ENCODE results near the gene CDH5.

The CDH5 gene

GRCh38 chr16:66375451-66375850, 9.0 kb downstream of the CDH5 start:
- DNase-seq, result no peak

GRCh38 chr16:66376114-66376513, 9.6 kb downstream of the CDH5 start:
- no peak for DNase-seq

DNA sequence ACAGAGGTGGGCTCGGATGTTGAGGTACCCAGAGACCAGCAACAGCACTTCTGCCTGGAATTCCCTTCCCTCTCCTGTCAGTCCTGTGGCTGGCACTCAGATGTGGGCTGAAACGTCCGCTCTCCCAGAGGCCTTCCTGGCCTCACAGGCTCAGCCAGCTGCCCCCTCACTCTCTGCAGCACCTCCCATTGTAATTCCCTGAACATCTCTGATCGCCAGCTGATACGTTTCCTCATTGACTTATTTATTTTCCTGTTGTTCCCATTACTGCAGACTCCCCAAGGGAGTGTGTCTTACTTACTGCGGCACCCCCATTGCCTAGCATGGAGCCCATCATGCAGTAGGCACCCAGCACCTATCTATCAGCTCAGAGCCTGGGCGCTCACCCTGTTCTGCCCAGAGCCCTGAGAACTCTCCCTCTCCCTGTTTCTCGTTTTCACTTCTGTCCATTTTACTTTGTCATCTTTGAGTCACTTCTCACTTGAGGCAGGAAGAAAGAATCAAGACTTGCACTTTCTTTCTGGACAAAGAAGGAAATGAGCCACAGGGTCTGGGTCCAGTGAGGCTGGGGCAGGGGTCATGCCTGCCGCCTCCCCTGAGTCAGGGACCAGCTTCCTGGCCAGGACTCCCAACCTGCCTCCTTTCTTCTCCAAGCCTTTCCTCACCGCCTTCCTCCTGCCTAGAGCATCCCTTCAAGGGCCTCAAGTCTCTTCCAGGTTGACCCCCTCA, 10.2 kb downstream of the CDH5 start:
- DNase-seq, result no peak

DNA sequence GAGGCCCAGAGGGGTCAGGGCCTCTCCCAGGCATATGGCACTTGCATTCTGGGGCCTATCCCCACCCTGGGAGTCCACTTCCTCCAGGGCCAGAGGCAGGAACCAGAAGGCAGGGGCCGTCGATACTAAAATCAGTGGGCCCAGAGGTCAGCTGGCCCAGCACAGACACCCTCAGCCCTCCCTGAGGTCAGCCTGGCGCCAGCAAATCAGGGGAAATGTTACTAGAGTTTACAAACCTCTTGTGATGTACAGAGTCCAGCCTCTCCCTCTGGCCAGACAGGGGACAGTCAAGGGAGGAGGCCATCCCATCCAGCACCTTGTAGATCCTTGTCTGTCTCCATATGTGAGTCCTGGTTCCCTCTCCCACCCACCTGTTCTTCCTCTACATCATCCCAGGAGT, 10.8 kb downstream of the CDH5 start:
- DNase-seq, result no peak

DNA sequence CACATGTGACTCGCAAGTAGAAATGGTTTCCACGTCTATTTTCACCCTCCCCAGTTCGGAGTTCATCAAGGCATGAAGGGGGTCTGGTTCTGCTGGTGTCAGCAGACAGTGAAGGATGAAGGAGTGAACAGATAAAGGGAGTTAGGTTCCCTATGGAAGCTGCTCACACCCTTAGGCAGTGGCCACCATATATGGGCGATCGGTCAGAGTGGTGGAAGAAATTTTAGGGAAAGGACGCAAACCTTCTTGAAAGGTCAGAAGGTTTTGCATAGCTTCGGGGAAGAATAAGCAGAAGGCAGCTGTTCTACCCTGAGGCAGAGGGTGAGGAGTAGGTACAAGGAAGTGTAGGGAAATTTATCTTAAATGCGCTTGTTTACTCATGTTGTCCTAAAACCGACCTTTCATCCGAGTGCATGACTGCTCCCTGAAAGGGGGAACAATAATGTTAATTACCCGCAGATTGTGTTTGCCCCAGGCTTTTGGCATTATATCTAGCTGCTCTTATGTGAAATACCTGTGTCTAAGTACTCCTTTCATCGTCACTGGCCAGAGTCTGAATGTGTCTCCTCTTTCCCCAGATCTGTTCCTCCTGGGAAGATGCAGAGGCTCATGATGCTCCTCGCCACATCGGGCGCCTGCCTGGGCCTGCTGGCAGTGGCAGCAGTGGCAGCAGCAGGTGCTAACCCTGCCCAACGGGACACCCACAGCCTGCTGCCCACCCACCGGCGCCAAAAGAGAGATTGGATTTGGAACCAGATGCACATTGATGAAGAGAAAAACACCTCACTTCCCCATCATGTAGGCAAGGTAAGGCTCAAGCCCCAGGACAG, 12.5 kb downstream of the CDH5 start:
- no peak for DNase-seq

GRCh38 chr16:66379571-66379941, 13.1 kb downstream of the CDH5 start:
- DNase-seq, result no peak

DNA sequence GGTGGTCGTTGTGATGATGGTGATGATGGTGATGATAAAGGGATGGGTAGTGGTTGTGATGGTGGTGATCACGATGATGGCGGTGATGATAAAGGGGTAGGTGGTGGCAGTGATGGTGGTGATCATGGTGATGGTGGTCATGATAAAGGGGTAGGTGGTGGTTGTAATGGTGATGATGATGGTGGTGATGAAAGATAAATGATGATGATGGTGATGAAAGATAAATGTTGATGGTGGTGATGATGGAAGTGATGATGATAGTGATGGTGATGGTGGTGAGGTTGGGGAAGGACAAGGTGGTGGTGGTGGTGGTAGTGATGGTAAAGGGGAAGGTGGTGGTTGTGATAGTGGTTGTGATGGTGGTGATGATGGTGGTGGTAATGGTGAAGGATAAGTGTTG, 13.9 kb downstream of the CDH5 start:
- DNase-seq, result no peak

DNA sequence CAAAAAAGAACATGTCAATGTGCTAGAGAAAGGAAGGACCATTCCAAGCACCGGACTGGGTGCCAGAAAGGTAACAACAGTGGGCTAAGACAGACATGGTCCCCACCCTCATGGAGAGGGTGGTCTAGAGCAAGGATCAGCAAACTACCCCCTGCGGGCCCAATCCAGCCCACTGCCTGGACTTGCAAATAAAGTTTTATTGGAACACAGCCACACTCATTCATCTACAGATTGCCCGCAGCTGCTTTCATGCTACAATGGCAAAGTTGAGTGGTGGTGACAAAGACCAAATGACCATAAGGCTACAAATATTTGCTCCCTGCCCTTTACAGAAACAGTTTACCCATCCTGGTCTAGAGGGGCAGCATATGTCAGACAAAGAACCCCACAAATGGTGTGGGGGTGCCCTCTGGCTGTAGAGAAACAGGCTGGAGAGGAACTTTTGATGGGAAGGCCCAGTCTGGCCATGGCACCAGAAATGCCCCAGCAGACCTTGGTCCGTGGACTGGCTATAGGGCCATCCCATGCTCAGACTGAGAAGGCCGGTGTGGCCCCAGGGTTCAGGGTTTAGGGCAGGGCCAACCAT, 15.2 kb downstream of the CDH5 start:
- no peak for DNase-seq

DNA sequence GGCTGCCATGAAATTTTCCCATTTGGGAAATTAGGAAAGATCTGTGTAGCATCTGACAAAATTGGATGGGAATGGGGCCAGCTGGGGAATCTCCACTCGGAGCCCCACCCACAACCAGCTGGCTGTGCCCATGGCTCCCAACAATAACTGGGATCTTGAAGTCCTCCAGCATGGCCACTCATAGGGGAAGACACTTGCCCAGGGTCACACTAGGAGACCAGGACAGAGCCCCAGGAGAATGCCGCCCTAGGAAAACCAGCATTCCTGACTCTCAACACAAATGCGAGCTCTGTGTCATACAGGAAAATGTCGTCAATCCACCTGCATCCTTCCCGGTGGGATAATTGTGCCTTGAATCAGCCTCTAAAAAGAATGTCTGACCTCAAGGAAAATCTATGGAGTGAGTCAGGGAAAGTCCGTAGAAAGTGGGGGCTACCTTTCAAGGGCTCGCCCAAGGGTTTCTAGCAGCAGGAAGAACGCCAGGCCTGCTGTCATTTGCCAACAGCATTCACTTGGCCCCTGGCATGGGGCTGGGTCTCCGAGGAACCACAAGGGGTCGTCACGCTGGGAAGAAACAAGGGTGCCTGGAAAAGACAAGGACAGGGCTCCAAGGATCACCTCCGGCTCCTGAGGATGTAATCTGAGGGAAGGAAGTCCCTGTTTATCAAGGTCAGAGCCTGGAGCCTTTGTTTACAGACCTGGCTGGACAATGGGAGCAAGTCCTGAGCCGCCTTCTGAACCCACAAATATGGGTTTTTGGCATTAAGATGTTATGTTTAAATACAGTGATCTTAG, 15.9 kb downstream of the CDH5 start:
- no peak for DNase-seq

GRCh38 chr16:66382966-66383299, 16.4 kb downstream of the CDH5 start:
- DNase-seq, result no peak

- DNase-seq, result no peak
Measured at GRCh38 chr16:66383551-66383950, 17.1 kb downstream of the CDH5 start.

- no peak for DNase-seq
Measured at GRCh38 chr16:66385415-66385814, 18.9 kb downstream of the CDH5 start.

GRCh38 chr16:66386629-66387622, 20.4 kb downstream of the CDH5 start:
- DNase-seq, result no peak

DNA sequence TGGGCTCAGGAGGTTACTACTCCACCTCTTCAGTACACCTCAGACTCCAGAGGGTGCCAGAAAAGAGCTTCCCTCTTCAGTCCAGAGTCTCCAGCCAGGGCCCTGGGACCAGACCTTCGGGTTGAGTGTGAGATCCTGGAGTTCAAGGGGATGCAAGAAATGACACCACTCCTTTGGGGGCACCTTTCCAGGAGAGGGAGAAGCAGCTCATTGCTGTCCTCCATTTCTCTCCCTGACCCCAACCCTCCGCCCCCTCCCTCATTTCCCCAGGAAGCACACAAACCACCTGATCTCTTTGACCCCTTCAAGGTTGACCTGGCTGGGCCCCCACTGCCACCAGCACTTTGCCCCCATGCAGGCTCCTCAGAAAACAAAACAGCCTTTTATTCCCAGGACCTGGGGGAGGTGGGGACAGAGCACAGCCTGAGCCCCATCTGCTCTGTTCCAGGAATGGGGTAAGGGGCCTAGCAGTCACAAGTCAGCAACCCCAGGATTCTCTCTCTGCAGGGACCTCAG, 21.4 kb downstream of the CDH5 start:
- DNase-seq, result no peak

- no peak for DNase-seq
Measured at GRCh38 chr16:66388350-66389139, 22.1 kb downstream of the CDH5 start.

DNA sequence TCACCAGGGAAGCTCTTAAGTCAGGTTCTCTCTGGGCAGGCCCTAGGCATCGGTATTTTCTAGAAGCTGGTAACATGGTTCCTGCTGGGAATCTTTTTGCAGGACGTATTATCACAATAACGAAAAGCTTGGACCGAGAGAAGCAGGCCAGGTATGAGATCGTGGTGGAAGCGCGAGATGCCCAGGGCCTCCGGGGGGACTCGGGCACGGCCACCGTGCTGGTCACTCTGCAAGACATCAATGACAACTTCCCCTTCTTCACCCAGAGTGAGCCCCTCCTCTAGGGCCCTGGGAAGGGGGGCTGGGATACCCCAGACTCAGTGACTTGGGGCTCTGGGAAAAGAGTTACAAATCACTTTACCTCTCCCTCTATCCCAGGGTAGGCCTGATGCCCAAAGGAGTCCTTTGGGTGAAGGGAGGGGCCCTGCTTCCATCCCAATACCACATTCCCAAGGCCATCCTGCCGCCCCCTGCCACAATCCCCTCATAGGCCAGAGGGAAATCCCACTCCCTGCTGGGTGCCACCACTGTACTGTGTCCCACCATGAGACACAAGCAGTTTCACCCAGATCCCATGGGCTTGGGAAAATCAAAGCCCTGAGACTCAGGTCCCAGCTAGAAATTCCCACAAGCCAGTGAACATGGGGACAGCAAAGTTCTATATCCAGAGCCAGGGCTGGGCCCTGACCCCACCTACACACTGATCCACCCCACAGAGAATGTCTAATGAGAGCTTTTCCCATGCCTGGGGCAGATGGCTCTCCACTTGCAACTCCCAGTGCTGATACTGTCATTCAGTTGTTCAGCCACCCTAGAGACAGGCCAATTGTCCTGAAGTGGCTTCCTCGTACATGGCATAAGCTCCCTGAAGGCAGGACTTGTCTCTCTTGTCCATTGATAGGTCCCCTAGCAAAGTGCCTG, 23.0 kb downstream of the CDH5 start:
- DNase-seq, result no peak

- DNase-seq, result no peak
Measured at GRCh38 chr16:66390346-66391108, 24.0 kb downstream of the CDH5 start.

GRCh38 chr16:66391726-66392670, 25.5 kb downstream of the CDH5 start:
- DNase-seq, result no peak
